HepG2 (cell line): ENCODE data around the gene AHCY. TPM values are rescaled to one million over a fixed set of nuclear protein-coding genes. Genes with fewer than 3 reads are reported as not detected.

Experiments used
- GTF3A ChIP-seq: sonication (generic); formaldehyde crosslinking; conservative IDR thresholded peaks from 2 replicates; pipeline ENCODE4 v1.4.0; 2020; ENCODE audit warnings: mild to moderate bottlenecking, missing genetic modification reagents
- HES4 ChIP-seq: sonication (generic); formaldehyde crosslinking; IDR thresholded peaks from 2 replicates; pipeline ENCODE4 v1.9.0; 2021; ENCODE audit warnings: mild to moderate bottlenecking, missing genetic modification reagents, borderline replicate concordance
- HMG20B ChIP-seq: conservative IDR thresholded peaks from 2 replicates; pipeline ENCODE4 v1.6.1; 2016; ENCODE audit warnings: missing genetic modification reagents, missing compliant biosample characterization
- HOXA5 ChIP-seq: sonication (generic); formaldehyde crosslinking; IDR thresholded peaks from 2 replicates; pipeline ENCODE4 v1.4.0; 2020; ENCODE audit warnings: missing genetic modification reagents
- MTF1 ChIP-seq: sonication (generic); formaldehyde crosslinking; IDR thresholded peaks from 2 replicates; pipeline ENCODE4 v1.5.0; 2020; ENCODE audit warnings: missing genetic modification reagents
- NFATC3 ChIP-seq: sonication (generic); formaldehyde crosslinking; IDR thresholded peaks from 2 replicates; pipeline ENCODE4 v1.5.1; 2020; ENCODE audit warnings: mild to moderate bottlenecking, missing genetic modification reagents
- SMYD3 ChIP-seq: sonication (generic); formaldehyde crosslinking; IDR thresholded peaks from 2 replicates; pipeline ENCODE4 v1.8.1; 2023; ENCODE audit warnings: mild to moderate bottlenecking, missing genetic modification reagents
- SOX13 ChIP-seq, 3 experiments: fragments of 450-650 bp in 1 of 3; sonication (generic) in 1 of 3; formaldehyde crosslinking in 1 of 3; IDR thresholded peaks in 2 of 3; conservative IDR thresholded peaks in 1 of 3; 2 replicates each; pipeline versions ENCODE4 v1.5.0 to v1.6.1; 2016 to 2020; ENCODE audit warnings: antibody characterized with exemption in 1 of 3, mild to moderate bottlenecking in 1 of 3, missing compliant biosample characterization in 1 of 3, missing genetic modification reagents in 1 of 3, moderate library complexity in 1 of 3
- U2AF1 ChIP-seq: fragments of 200-400 bp; formaldehyde crosslinking; optimal IDR thresholded peaks from 2 replicates; pipeline ENCODE3; 2017; ENCODE audit warnings: mild to moderate bottlenecking, low read depth, low read length
- YEATS2 ChIP-seq: sonication (generic); formaldehyde crosslinking; IDR thresholded peaks from 2 replicates; pipeline ENCODE4 v1.4.0; 2020; ENCODE audit warnings: missing genetic modification reagents, borderline replicate concordance
- ZBTB10 ChIP-seq: sonication (generic); formaldehyde crosslinking; IDR thresholded peaks from 2 replicates; pipeline ENCODE4 v1.4.0; 2020; ENCODE audit warnings: missing genetic modification reagents, borderline replicate concordance
- ZC3H13 ChIP-seq: sonication (generic); formaldehyde crosslinking; IDR thresholded peaks from 2 replicates; pipeline ENCODE4 v1.8.1; 2023; ENCODE audit warnings: mild to moderate bottlenecking, missing genetic modification reagents, moderate library complexity
- ZC3H4 ChIP-seq: sonication (generic); formaldehyde crosslinking; IDR thresholded peaks from 2 replicates; pipeline ENCODE4 v1.4.0; 2020; ENCODE audit warnings: missing genetic modification reagents, borderline replicate concordance
- ZFP36L2 ChIP-seq: sonication (generic); formaldehyde crosslinking; IDR thresholded peaks from 2 replicates; pipeline ENCODE4 v1.4.0; 2020; ENCODE audit warnings: missing genetic modification reagents
- ZMYM3 ChIP-seq: sonication (generic); formaldehyde crosslinking; IDR thresholded peaks from 2 replicates; pipeline ENCODE4 v1.5.1; 2020; ENCODE audit warnings: mild to moderate bottlenecking, missing genetic modification reagents
- ZNF260 ChIP-seq: sonication (generic); formaldehyde crosslinking; IDR thresholded peaks from 2 replicates; pipeline ENCODE4 v1.4.0; 2020; ENCODE audit warnings: missing genetic modification reagents, low read depth, mild to moderate bottlenecking, borderline replicate concordance
- ZNF850 ChIP-seq: sonication (generic); formaldehyde crosslinking; conservative IDR thresholded peaks from 2 replicates; pipeline ENCODE4 v1.9.0; 2021; ENCODE audit warnings: mild to moderate bottlenecking, missing genetic modification reagents
- polyA plus RNA-seq, 8 experiments: library from polyadenylated mRNA; depleted of rRNA in 3 of 8; stranded (reverse) in 7 of 8; unstranded in 1 of 8; fragments of >200 nt; fragmentation: Illumina TruSeq in 4 of 8; extraction: Trizol in 4 of 8; gene quantifications; 2 replicates each; pipeline versions ENCODE4 v1.2.1 to v1.2.3, GENCODE V29; 2011 to 2016; ENCODE audit warnings: low read depth in 4 of 8, missing spikeins in 1 of 8, mixed read lengths in 1 of 8; ENCODE audit not compliant: insufficient read depth in 1 of 8
- total RNA-seq, 5 experiments: library from RNA; depleted of rRNA; stranded (reverse); fragments of >200 nt; fragmentation: Illumina TruSeq; extraction: Trizol; gene quantifications; 2 replicates each; pipeline ENCODE4 v1.2.3, GENCODE V29; 2016; ENCODE audit warnings: low read depth in 1 of 5
- TF ChIP-seq, protein P1 (sequence below): sonication (generic); formaldehyde crosslinking; IDR thresholded peaks from 2 replicates; pipeline ENCODE4 v1.4.0; 2020; ENCODE audit warnings: missing genetic modification reagents
- TF ChIP-seq, protein P2 (sequence below): sonication (generic); formaldehyde crosslinking; IDR thresholded peaks from 2 replicates; pipeline ENCODE4 v1.5.0; 2020; ENCODE audit warnings: missing genetic modification reagents

Gene AHCY
- total and polyA plus RNA-seq, 2 of the 13 experiments (the other 11 are each of a cell fraction or from before 2014, with no cell fraction given): 407 to 419 TPM

- TF ChIP-seq, protein P1, sequence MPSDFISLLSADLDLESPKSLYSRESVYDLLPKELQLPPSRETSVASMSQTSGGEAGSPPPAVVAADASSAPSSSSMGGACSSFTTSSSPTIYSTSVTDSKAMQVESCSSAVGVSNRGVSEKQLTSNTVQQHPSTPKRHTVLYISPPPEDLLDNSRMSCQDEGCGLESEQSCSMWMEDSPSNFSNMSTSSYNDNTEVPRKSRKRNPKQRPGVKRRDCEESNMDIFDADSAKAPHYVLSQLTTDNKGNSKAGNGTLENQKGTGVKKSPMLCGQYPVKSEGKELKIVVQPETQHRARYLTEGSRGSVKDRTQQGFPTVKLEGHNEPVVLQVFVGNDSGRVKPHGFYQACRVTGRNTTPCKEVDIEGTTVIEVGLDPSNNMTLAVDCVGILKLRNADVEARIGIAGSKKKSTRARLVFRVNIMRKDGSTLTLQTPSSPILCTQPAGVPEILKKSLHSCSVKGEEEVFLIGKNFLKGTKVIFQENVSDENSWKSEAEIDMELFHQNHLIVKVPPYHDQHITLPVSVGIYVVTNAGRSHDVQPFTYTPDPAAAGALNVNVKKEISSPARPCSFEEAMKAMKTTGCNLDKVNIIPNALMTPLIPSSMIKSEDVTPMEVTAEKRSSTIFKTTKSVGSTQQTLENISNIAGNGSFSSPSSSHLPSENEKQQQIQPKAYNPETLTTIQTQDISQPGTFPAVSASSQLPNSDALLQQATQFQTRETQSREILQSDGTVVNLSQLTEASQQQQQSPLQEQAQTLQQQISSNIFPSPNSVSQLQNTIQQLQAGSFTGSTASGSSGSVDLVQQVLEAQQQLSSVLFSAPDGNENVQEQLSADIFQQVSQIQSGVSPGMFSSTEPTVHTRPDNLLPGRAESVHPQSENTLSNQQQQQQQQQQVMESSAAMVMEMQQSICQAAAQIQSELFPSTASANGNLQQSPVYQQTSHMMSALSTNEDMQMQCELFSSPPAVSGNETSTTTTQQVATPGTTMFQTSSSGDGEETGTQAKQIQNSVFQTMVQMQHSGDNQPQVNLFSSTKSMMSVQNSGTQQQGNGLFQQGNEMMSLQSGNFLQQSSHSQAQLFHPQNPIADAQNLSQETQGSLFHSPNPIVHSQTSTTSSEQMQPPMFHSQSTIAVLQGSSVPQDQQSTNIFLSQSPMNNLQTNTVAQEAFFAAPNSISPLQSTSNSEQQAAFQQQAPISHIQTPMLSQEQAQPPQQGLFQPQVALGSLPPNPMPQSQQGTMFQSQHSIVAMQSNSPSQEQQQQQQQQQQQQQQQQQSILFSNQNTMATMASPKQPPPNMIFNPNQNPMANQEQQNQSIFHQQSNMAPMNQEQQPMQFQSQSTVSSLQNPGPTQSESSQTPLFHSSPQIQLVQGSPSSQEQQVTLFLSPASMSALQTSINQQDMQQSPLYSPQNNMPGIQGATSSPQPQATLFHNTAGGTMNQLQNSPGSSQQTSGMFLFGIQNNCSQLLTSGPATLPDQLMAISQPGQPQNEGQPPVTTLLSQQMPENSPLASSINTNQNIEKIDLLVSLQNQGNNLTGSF (CRISPR knock-in tag): no peak
- TF ChIP-seq NFATC3 (CRISPR knock-in tag) (no peak), ZBTB10 (no peak), MTF1 (CRISPR knock-in tag) (no peak), SOX13 (IDR thresholded peaks at IDR 0.05) (no peak), SOX13 (CRISPR knock-in tag; conservative IDR thresholded peaks at IDR 0.05 in 1 of 2, IDR thresholded peaks at IDR 0.05 in 1 of 2) (peak in 1 of 2 experiments; percentile 44; a peak in 2 of 4 replicates), ZFP36L2 (CRISPR knock-in tag) (no peak), ZNF260 (no peak), HES4 (CRISPR knock-in tag) (no peak; the same call in 1 of the 2 replicates), ZC3H4 (CRISPR knock-in tag) (no peak), HOXA5 (CRISPR knock-in tag) (no peak), ZNF850 (CRISPR knock-in tag) (no peak), YEATS2 (CRISPR knock-in tag) (no peak), ZC3H13 (CRISPR knock-in tag) (no peak), HMG20B (CRISPR knock-in tag) (no peak), SMYD3 (CRISPR knock-in tag) (no peak), ZMYM3 (CRISPR knock-in tag) (no peak), U2AF1 (peak; percentile 26), GTF3A (no peak)
- TF ChIP-seq, protein P2, sequence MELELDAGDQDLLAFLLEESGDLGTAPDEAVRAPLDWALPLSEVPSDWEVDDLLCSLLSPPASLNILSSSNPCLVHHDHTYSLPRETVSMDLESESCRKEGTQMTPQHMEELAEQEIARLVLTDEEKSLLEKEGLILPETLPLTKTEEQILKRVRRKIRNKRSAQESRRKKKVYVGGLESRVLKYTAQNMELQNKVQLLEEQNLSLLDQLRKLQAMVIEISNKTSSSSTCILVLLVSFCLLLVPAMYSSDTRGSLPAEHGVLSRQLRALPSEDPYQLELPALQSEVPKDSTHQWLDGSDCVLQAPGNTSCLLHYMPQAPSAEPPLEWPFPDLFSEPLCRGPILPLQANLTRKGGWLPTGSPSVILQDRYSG (CRISPR knock-in tag): no peak
Observed at GRCh38 chr20:34300256-34300806, 2.8 kb downstream of the AHCY start (continued).
